IMR-90 (cell line): ENCODE results near the gene PAXIP1.

ENCODE experiments used
- CHD1 ChIP-seq: IDR thresholded peaks from 2 replicates; pipeline ENCODE4 v1.6.1; 2012; ENCODE audit warnings: low read depth, low read length, improper control_type of control experiment
- FOS ChIP-seq: fragments of 150-350 bp; IDR thresholded peaks from 2 replicates; pipeline ENCODE4 v1.6.1; 2016; ENCODE audit warnings: low read depth, low read length
- RCOR1 ChIP-seq: IDR thresholded peaks from 2 replicates; pipeline ENCODE4 v1.6.1; 2012; ENCODE audit warnings: mild to moderate bottlenecking, low read length, improper control_type of control experiment; ENCODE audit not compliant: insufficient replicate concordance
- USF2 ChIP-seq: fragments of 150-350 bp; IDR thresholded peaks from 2 replicates; pipeline ENCODE4 v1.6.1; 2017; ENCODE audit warnings: mild to moderate bottlenecking, antibody characterized with exemption, low read length, low read depth
- TF ChIP-seq, protein P1 (sequence below): conservative IDR thresholded peaks from 2 replicates; pipeline ENCODE4 v1.5.1; 2012; ENCODE audit warnings: mild to moderate bottlenecking, low read depth, low read length, improper control_type of control experiment

DNA sequence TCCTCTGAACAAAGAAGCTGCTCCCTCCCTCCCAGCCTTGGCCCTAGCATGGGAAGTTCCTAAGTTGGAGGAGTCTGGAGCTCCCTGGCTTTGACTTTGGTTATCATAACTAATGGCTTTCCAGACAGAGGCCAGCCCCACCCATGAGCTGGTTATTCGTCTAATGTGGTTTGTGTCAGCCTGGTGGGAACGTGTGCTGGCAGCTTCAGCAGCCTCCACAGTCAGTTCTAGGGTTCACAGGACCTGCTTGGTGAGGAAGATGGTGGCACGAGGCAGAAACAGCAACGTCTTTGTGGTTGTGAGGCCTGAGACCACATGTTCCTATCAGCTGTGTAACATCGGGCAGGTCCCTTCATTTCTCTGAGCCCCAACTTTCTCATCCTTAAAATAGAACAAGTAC is 103.1 kb downstream of the PAXIP1 start:
- TF ChIP-seq, protein P1, sequence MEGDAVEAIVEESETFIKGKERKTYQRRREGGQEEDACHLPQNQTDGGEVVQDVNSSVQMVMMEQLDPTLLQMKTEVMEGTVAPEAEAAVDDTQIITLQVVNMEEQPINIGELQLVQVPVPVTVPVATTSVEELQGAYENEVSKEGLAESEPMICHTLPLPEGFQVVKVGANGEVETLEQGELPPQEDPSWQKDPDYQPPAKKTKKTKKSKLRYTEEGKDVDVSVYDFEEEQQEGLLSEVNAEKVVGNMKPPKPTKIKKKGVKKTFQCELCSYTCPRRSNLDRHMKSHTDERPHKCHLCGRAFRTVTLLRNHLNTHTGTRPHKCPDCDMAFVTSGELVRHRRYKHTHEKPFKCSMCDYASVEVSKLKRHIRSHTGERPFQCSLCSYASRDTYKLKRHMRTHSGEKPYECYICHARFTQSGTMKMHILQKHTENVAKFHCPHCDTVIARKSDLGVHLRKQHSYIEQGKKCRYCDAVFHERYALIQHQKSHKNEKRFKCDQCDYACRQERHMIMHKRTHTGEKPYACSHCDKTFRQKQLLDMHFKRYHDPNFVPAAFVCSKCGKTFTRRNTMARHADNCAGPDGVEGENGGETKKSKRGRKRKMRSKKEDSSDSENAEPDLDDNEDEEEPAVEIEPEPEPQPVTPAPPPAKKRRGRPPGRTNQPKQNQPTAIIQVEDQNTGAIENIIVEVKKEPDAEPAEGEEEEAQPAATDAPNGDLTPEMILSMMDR, result no peak
- TF ChIP-seq RCOR1, result no peak
- TF ChIP-seq USF2, result no peak
- no peak for TF ChIP-seq FOS
- TF ChIP-seq CHD1, result no peak
